HCT116 (cell line): ENCODE data around the gene KCNIP4. TPM values are rescaled to one million over a fixed set of nuclear protein-coding genes. Genes with fewer than 3 reads are reported as not detected.

Source experiments
- ATAC-seq: fragments of 200-7000 bp; cut with Tn5 transposase; 2 replicates; pipeline ENCODE4 v1.9.1; 2020; ENCODE audit warnings: mild to moderate bottlenecking, moderate library complexity
- BruUV-seq: library from RNA; stranded (reverse); fragments of 400-500 nt; replicated peaks from 2 replicates; lab custom pipeline; 2021; lab: Mats Ljungman, UMichigan
- CTCF ChIA-PET: fragments of 300-600 bp; sonication (Branson Sonifier 250); formaldehyde crosslinking; loops from one replicate; lab custom pipeline; 2021; ENCODE audit warnings: antibody characterized with exemption; lab: Charles Lee
- POLR2A ChIA-PET: fragments of 300-600, 350-600 bp; sonication (Branson Sonifier 250); formaldehyde crosslinking; loops from one replicate; lab custom pipeline; 2021; ENCODE audit warnings: antibody characterized with exemption; lab: Charles Lee
- RAD21 ChIA-PET, 2 experiments: fragments of 300-600 bp; sonication (Branson Sonifier 250); formaldehyde crosslinking; loops; one replicate each; lab custom pipeline; 2023; ENCODE audit warnings: low total read pairs in 2 of 2; ENCODE audit not compliant: uncharacterized antibody in 2 of 2, unreplicated experiment in 2 of 2, low non-redundant PET in 1 of 2; lab: Charles Lee
- DNase-seq: peaks from one replicate; pipeline ENCODE4 v3.0.0-alpha.2; 2010; ENCODE audit warnings: low read depth, low spot score
- H2AFZ ChIP-seq: fragments of 200-600 bp; shearing (Covaris generic), sonication (generic); 2 replicates; pipeline ENCODE4 v1.6.1; 2017; ENCODE audit warnings: low read depth, mixed run types, mixed read lengths, antibody characterized with exemption, low read length; ENCODE audit not compliant: poor library complexity, severe bottlenecking
- H3K27ac ChIP-seq: 2 replicates; pipeline ENCODE4 v1.5.1; 2012; ENCODE audit warnings: low read depth, low read length
- H3K27me3 ChIP-seq: fragments of 200-600 bp; sonication (generic); 2 replicates; pipeline ENCODE4 v1.6.1; 2016; ENCODE audit warnings: mixed run types, low read length, mixed read lengths; ENCODE audit not compliant: insufficient read depth
- H3K36me3 ChIP-seq, 2 experiments: fragments of 200-500 bp in 1 of 2; fragments of 200-600 bp in 1 of 2; sonication (Bioruptor generic) in 1 of 2; sonication (generic) in 1 of 2; 2 replicates each; pipeline versions ENCODE4 v1.5.1 to v1.6.1; 2014 to 2016; ENCODE audit warnings: low read length in 2 of 2, inconsistent platforms in 1 of 2, mixed read lengths in 1 of 2, mixed run types in 1 of 2; ENCODE audit not compliant: insufficient read depth in 2 of 2, control insufficient read depth in 1 of 2
- H3K4me1 ChIP-seq, 2 experiments: fragments of 200-600 bp in 1 of 2; sonication (generic) in 1 of 2; 2 replicates each; pipeline versions ENCODE4 v1.5.1 to v1.6.1; 2012 to 2017; ENCODE audit warnings: low read length in 2 of 2, inconsistent platforms in 1 of 2, mild to moderate bottlenecking in 1 of 2, mixed read lengths in 1 of 2, mixed run types in 1 of 2, moderate library complexity in 1 of 2; ENCODE audit not compliant: insufficient read depth in 2 of 2, control insufficient read depth in 1 of 2
- H3K4me2 ChIP-seq: fragments of 200-600 bp; sonication (generic); 2 replicates; pipeline ENCODE4 v1.6.1; 2017; ENCODE audit warnings: mixed run types, low read length, mixed read lengths
- H3K4me3 ChIP-seq, 2 experiments: fragments of 200-600 bp in 1 of 2; sonication (generic) in 1 of 2; replicated peaks in 1 of 2; 2 replicates each; pipeline ENCODE4 v1.5.1; 2011 to 2016; ENCODE audit warnings: low read length in 2 of 2, control low read depth in 1 of 2, low read depth in 1 of 2, mild to moderate bottlenecking in 1 of 2, mixed read lengths in 1 of 2, mixed run types in 1 of 2
- H3K79me2 ChIP-seq: fragments of 200-600 bp; sonication (generic); 2 replicates; pipeline ENCODE4 v1.6.1; 2017; ENCODE audit warnings: mild to moderate bottlenecking, mixed run types, low read length, moderate library complexity, mixed read lengths; ENCODE audit not compliant: insufficient read depth
- H3K9ac ChIP-seq: fragments of 200-600 bp; sonication (generic); 2 replicates; pipeline ENCODE4 v1.6.1; 2016; ENCODE audit warnings: low read length, mixed read lengths
- H3K9me2 ChIP-seq: fragments of 200-600 bp; sonication (generic), shearing (Covaris generic); 2 replicates; pipeline ENCODE4 v1.6.1; 2017; ENCODE audit warnings: mixed run types, mild to moderate bottlenecking, moderate library complexity; ENCODE audit not compliant: insufficient read depth
- H3K9me3 ChIP-seq, 2 experiments: fragments of 200-500 bp in 1 of 2; fragments of 200-600 bp in 1 of 2; sonication (Bioruptor generic) in 1 of 2; sonication (generic) in 1 of 2; 2 replicates each; pipeline ENCODE4 v1.6.1; 2014 to 2017; ENCODE audit warnings: low read length in 2 of 2, mixed read lengths in 2 of 2, inconsistent platforms in 1 of 2, low read depth in 1 of 2, mild to moderate bottlenecking in 1 of 2, mixed run types in 1 of 2, moderate library complexity in 1 of 2; ENCODE audit not compliant: control insufficient read depth in 1 of 2, insufficient read depth in 1 of 2
- H4K20me1 ChIP-seq: fragments of 200-600 bp; sonication (generic), shearing (Covaris generic); 2 replicates; pipeline ENCODE4 v1.6.1; 2017; ENCODE audit warnings: mixed run types, mild to moderate bottlenecking, moderate library complexity; ENCODE audit not compliant: insufficient read depth
- CBX3 ChIP-seq: IDR thresholded peaks from 2 replicates; pipeline ENCODE4 v1.6.1; 2012; ENCODE audit warnings: low read depth
- CEBPB ChIP-seq: IDR thresholded peaks from 2 replicates; pipeline ENCODE4 v1.6.1; 2012; ENCODE audit warnings: low read depth
- EGR1 ChIP-seq: IDR thresholded peaks from 2 replicates; pipeline ENCODE4 v1.6.1; 2012; ENCODE audit warnings: low read depth
- ELF1 ChIP-seq: IDR thresholded peaks from 2 replicates; pipeline ENCODE4 v1.6.1; 2012; ENCODE audit warnings: low read depth, borderline replicate concordance
- EZH2 ChIP-seq: fragments of 200-600 bp; sonication (generic); IDR thresholded peaks from 2 replicates; pipeline ENCODE4 v1.6.1; 2017; ENCODE audit warnings: antibody characterized with exemption, mixed run types
- EZH2phosphoT487 ChIP-seq: fragments of 200-600 bp; IDR thresholded peaks from 2 replicates; pipeline ENCODE4 v1.6.1; 2018; ENCODE audit warnings: antibody characterized with exemption, borderline replicate concordance
- JUND ChIP-seq: IDR thresholded peaks from 2 replicates; pipeline ENCODE4 v1.6.1; 2012
- POLR2A ChIP-seq: IDR thresholded peaks from 2 replicates; pipeline ENCODE4 v1.7.0; 2011; ENCODE audit warnings: borderline replicate concordance; ENCODE audit not compliant: insufficient read depth, insufficient read length; ENCODE audit errors: extremely low read depth
- POLR2AphosphoS5 ChIP-seq: IDR thresholded peaks from 2 replicates; pipeline ENCODE4 v1.6.1; 2011; ENCODE audit warnings: mild to moderate bottlenecking, low read depth, low read length, moderate library complexity
- RAD21 ChIP-seq: IDR thresholded peaks from 2 replicates; pipeline ENCODE4 v1.6.1; 2012; ENCODE audit warnings: low read depth, mild to moderate bottlenecking
- SP1 ChIP-seq: IDR thresholded peaks from 2 replicates; pipeline ENCODE4 v1.6.1; 2012; ENCODE audit warnings: low read depth
- SRF ChIP-seq: IDR thresholded peaks from 2 replicates; pipeline ENCODE4 v1.6.1; 2012; ENCODE audit warnings: low read depth
- TCF7L2 ChIP-seq: IDR thresholded peaks from 2 replicates; pipeline ENCODE4 v1.7.0; 2011; ENCODE audit warnings: borderline replicate concordance, inconsistent platforms; ENCODE audit not compliant: insufficient read depth, insufficient read length; ENCODE audit errors: extremely low read depth
- YY1 ChIP-seq: IDR thresholded peaks from 2 replicates; pipeline ENCODE4 v1.6.1; 2011; ENCODE audit warnings: low read length, low read depth, moderate library complexity, mild to moderate bottlenecking; ENCODE audit not compliant: insufficient replicate concordance; ENCODE audit errors: extremely low read depth
- ZFX ChIP-seq: fragments of 450-650 bp; IDR thresholded peaks from 2 replicates; pipeline ENCODE4 v1.6.1; 2017
- ZNF274 ChIP-seq: fragments of 200-500 bp; sonication (Bioruptor generic); IDR thresholded peaks from 2 replicates; pipeline ENCODE4 v1.6.1; 2014; ENCODE audit warnings: mild to moderate bottlenecking, low read depth, low read length, inconsistent platforms
- intact Hi-C: fragments of 100-400 bp; cut with micrococcal nuclease; formaldehyde crosslinking; loops from 2 replicates; pipeline ENCODE4 v1.10.0; 2022
- total RNA-seq: library from RNA; stranded (reverse); gene quantifications from one replicate; pipeline ENCODE4 v1.2.1, GENCODE V29; 2021; ENCODE audit not compliant: unreplicated experiment
- TF ChIP-seq, protein P1 (sequence below), 3 experiments: fragments of 200-600 bp in 1 of 3; sonication (generic) in 1 of 3; IDR thresholded peaks in 2 of 3; conservative IDR thresholded peaks in 1 of 3; 2 replicates each; pipeline ENCODE4 v1.5.1; 2012 to 2017; ENCODE audit warnings: low read depth in 2 of 3, low read length in 2 of 3, antibody characterized with exemption in 1 of 3, borderline replicate concordance in 1 of 3, control low read depth in 1 of 3, mild to moderate bottlenecking in 1 of 3, mixed read lengths in 1 of 3, mixed run types in 1 of 3, moderate library complexity in 1 of 3; ENCODE audit not compliant: insufficient read depth in 1 of 3
- TF ChIP-seq, protein P2 (sequence below): IDR thresholded peaks from 2 replicates; pipeline ENCODE4 v1.6.1; 2012; ENCODE audit warnings: low read depth
- TF ChIP-seq, protein P3 (sequence below): IDR thresholded peaks from 2 replicates; pipeline ENCODE4 v1.6.1; 2011; ENCODE audit warnings: mild to moderate bottlenecking, low read length, moderate library complexity; ENCODE audit not compliant: insufficient replicate concordance; ENCODE audit errors: extremely low read depth

KCNIP4 gene
- total RNA-seq, 1 experiment from 2014 or later: not detected

DNA sequence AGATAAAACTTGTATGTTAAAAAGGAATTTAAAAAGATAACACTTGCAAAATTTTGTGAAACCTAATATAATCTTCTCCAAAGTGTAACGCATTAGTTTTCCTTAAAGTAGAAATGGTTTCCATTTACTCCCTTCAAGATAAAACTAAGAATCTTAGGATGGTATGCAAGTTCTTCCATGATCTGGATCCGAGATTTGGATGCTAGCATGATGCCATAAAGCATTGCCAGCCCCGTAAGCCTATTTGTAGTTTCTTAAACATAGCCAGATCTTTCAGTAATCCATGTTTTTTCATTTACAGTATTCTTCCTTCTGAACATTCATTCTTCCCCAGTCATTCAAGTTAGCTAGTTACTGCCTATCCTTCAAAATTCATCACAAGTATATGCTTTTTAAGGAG is 572.4 kb downstream of the KCNIP4 start:
- H4K20me1 ChIP-seq: no peaks in the 10 kb centered on the region
- peaks cover 4 to 9% of the 10 kb centered on the region in 2 experiments; a peak in 2 of 4 replicates for H3K9me3 ChIP-seq
- no peaks in the 10 kb centered on the region for H3K4me1 ChIP-seq
- no peak overlapping the region for H3K4me3 ChIP-seq
- no peaks in the 10 kb centered on the region for H3K36me3 ChIP-seq
- intact Hi-C loops: no loop called here
- DNase-seq: no peak
- no peak overlapping the region for H2AFZ ChIP-seq
- POLR2A ChIA-PET: no interaction called here
- H3K27me3 ChIP-seq: no peaks in the 10 kb centered on the region
- no peak overlapping the region for H3K4me2 ChIP-seq
- no peak overlapping the region for H3K27ac ChIP-seq
- H3K9ac ChIP-seq: no peak overlapping the region
- no TSS peak for BruUV-seq
- CTCF ChIA-PET: no interaction called here
- H3K79me2 ChIP-seq: no peaks in the 10 kb centered on the region
- TF ChIP-seq ZFX (no peak), SRF (no peak), CBX3 (no peak), POLR2A (no peak), TCF7L2 (no peak), EGR1 (no peak), EZH2 (no peak), JUND (no peak), POLR2AphosphoS5 (no peak), YY1 (no peak), ELF1 (no peak), EZH2phosphoT487 (no peak), RAD21 (no peak), CEBPB (no peak), SP1 (no peak), ZNF274 (no peak)
- TF ChIP-seq, protein P1, sequence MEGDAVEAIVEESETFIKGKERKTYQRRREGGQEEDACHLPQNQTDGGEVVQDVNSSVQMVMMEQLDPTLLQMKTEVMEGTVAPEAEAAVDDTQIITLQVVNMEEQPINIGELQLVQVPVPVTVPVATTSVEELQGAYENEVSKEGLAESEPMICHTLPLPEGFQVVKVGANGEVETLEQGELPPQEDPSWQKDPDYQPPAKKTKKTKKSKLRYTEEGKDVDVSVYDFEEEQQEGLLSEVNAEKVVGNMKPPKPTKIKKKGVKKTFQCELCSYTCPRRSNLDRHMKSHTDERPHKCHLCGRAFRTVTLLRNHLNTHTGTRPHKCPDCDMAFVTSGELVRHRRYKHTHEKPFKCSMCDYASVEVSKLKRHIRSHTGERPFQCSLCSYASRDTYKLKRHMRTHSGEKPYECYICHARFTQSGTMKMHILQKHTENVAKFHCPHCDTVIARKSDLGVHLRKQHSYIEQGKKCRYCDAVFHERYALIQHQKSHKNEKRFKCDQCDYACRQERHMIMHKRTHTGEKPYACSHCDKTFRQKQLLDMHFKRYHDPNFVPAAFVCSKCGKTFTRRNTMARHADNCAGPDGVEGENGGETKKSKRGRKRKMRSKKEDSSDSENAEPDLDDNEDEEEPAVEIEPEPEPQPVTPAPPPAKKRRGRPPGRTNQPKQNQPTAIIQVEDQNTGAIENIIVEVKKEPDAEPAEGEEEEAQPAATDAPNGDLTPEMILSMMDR (IDR thresholded peaks at IDR 0.05 in 2 of 3, conservative IDR thresholded peaks at IDR 0.05 in 1 of 3; ENCODE audit: borderline replicate concordance in 1 of 3, insufficient read depth in 1 of 3, low read depth in 2 of 3, low read length in 2 of 3): no peak
- TF ChIP-seq, protein P2, sequence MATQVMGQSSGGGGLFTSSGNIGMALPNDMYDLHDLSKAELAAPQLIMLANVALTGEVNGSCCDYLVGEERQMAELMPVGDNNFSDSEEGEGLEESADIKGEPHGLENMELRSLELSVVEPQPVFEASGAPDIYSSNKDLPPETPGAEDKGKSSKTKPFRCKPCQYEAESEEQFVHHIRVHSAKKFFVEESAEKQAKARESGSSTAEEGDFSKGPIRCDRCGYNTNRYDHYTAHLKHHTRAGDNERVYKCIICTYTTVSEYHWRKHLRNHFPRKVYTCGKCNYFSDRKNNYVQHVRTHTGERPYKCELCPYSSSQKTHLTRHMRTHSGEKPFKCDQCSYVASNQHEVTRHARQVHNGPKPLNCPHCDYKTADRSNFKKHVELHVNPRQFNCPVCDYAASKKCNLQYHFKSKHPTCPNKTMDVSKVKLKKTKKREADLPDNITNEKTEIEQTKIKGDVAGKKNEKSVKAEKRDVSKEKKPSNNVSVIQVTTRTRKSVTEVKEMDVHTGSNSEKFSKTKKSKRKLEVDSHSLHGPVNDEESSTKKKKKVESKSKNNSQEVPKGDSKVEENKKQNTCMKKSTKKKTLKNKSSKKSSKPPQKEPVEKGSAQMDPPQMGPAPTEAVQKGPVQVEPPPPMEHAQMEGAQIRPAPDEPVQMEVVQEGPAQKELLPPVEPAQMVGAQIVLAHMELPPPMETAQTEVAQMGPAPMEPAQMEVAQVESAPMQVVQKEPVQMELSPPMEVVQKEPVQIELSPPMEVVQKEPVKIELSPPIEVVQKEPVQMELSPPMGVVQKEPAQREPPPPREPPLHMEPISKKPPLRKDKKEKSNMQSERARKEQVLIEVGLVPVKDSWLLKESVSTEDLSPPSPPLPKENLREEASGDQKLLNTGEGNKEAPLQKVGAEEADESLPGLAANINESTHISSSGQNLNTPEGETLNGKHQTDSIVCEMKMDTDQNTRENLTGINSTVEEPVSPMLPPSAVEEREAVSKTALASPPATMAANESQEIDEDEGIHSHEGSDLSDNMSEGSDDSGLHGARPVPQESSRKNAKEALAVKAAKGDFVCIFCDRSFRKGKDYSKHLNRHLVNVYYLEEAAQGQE: no peak
- TF ChIP-seq, protein P3, sequence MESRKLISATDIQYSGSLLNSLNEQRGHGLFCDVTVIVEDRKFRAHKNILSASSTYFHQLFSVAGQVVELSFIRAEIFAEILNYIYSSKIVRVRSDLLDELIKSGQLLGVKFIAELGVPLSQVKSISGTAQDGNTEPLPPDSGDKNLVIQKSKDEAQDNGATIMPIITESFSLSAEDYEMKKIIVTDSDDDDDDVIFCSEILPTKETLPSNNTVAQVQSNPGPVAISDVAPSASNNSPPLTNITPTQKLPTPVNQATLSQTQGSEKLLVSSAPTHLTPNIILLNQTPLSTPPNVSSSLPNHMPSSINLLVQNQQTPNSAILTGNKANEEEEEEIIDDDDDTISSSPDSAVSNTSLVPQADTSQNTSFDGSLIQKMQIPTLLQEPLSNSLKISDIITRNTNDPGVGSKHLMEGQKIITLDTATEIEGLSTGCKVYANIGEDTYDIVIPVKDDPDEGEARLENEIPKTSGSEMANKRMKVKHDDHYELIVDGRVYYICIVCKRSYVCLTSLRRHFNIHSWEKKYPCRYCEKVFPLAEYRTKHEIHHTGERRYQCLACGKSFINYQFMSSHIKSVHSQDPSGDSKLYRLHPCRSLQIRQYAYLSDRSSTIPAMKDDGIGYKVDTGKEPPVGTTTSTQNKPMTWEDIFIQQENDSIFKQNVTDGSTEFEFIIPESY: no peak
- RAD21 ChIA-PET: no interaction called here
- H3K9me2 ChIP-seq: no peaks in the 10 kb centered on the region
- ATAC-seq: no peak
